NCI-H82 (cell line): ENCODE results near the gene FAM13A.
"Not testable (repeated sequence)": the region's sequence is repeated elsewhere in the genome, so short reads cannot be mapped to it uniquely, and the experiment has no call there.

Experiments used
- DNase-seq: peaks from one replicate; lab custom pipeline; 2025; lab: John Stamatoyannopoulos, UW

FAM13A gene

DNA sequence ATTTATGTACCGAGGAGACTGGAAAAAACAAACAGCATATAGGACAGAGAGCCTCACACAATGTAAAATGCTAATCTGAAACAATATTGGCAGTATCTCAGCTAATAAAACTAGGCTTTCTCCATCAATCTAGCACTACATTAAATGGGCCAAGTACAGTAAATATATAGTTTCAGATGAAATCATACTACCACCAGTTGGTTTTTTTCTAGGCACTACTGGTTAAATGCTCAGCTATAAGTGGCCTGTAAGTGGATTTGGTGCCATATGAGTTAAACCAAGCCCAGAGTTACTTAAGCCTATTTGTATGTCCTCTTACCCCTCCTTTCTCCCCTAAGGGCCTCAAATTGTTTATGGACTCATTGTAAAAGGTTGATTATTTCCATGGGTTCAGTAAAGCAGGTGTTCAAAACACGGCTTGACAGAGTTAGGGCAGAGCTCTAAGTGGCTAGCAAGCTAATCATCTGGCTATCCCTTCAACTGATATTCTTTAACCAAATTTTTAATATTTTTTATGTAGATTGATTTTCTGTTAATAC is 57.5 kb downstream of the FAM13A start:
- peak; percentile 97 for DNase-seq

DNA sequence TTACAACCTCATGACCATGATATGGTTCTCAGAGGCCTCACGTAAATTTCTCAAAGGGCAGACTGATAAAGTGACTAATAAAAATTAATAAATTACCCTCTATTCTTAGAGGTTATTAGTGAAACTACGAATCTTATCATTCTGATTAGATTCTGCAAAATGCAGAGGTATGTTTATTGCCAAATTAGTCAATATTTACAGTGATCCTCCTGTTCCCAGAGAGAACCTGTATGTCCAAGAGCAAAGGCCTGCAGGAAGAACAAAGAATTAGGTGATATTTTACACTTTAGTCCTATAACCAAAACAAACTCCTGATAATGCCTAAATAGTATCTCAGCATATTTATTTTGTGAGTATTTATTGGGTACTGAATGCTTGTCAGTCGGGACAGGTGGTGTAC is 58.1 kb downstream of the FAM13A start:
- no peak for DNase-seq

DNA sequence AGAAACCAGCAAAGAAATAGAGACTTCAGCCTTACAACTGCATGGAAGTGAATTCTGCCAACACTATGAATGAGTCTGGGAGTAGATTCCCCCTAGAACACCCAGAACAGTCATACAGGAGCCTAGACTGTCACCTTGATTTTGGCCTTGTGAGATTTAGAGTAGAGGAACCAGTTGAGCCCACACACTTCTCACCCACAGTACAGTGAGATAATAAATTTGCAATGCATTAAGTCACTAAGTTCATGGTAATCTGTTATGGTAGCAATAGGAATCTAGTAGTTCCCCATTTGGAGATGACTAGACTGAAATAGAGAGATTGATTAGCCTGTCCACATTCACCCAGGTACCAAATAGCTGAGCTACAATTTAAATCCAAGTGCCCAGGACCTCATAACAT is 59.0 kb downstream of the FAM13A start:
- no peak for DNase-seq

DNA sequence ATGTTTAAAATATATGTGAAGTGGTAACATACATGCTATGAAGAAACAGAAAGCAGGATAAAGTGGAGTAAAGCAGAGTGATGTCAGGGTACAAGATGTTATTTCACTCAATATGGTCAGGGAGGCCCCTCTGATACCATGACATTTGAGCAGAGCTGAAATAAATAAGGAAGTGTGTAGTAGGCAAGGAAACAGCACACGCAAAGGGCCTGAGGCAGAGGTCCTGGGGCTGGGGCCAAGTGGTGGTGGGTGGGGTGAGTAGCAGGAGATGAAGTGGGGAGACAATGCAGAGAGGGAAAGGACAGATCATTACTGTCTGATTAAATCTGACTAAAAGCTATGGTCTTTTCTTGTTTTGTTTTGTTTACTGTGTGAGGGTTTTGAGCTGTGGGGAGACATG is 61.1 kb downstream of the FAM13A start:
- DNase-seq = no peak

DNA sequence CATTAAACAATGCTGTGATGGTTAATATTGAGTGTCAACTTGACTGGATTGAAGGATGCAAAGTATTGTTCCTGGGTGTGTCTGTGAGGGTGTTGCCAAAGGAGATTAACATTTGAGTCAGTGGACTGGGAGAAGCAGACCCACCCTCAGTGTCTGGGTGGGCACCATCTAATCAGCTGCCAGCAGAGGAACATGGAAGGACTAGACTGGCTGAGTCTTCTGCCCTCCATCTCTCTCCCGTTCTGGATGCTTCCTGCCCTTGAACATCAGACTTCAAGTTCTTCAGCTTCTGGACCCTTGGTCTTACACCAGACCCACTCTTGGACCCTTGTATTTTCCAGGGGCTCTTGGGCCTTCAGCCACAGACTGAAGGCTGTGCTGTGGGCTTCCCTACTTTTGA is 61.7 kb downstream of the FAM13A start:
- not testable (repeated sequence) for DNase-seq

DNA sequence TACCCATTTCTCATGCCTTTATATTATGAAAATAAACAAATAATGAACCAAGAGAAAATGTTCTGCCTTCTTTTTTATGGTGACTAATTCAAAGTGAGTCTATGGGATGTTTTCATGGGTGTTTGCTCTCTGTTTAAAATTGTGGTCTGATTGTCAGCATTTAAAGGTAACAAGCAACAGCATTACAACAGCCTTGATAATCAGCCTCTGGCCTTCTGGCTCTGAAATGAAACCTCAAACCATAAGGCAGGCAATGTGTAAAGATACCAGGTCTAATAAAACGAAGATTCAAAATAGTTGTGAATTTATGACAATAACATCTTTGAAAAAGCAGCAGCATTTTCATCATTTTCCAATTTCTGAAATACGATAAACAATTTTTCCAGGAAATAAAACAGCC is 63.7 kb downstream of the FAM13A start:
- DNase-seq = no peak

DNA sequence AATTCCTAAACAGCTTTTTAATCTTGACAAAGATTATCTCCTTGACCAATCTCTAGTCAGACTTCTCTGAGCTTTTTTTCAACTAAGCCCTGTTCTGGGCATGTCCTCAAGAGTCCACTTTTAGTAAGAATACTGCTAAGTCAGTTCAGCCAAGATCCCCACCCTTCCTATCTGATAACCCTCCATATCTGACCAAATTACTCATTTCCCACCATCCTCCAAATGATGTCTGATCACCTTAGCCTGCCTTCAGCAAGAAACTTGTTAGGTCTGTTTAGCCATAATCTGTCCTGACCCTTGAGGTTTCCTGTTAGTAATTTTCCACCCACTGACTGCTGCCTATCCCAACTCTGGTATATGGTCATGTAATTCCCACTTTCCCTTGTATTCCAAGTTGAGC is 65.2 kb downstream of the FAM13A start:
- DNase-seq = peak; percentile 54

DNA sequence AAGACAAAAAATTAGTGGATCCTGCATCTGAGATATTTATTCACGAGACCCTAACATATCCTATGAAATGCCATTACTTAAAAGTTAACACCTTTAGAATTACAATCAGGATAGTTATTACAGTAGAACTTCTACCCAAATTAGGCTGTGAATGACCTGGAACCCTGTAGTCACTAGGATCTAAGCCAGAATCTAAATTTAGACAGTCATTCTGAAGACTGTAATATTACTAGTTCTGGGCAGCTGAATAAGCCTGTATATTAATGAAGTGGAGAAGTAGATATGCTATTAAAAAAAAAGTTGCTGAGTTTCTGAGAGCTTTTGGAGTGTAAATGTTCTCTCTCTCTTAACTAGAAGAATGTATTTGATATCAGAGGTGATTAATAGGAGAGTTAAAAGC is 67.0 kb downstream of the FAM13A start:
- no peak for DNase-seq

DNA sequence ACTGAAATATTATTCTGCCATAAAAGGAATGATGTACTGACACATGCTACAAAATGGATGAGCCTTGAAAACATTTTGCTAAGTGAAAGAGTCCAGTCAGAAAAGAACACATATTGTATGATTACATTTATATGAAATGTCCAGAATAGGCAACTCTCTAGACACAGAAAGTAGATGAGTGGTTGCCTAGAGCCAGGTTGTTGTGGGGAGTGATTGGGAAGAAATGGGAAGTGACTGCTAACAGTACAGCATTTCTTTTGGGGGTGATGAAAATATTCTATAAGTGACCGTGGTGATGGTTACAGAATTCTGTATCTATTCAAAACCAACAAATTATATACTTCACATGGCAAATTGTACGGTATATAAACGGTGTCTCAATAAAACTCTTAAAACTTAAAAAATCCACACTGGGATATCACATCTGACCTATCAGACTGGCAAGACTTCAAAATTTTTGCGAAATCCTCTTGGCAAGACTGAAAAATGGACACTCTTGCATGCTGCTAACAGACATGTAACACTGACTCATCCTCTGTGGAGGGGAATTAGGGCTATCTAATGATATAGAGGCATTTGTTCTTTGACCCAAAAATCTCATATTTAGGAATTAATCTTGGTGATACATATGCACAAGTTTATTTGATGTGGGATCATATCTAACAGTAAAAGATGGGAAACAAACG is 71.8 kb downstream of the FAM13A start:
- DNase-seq = no peak

DNA sequence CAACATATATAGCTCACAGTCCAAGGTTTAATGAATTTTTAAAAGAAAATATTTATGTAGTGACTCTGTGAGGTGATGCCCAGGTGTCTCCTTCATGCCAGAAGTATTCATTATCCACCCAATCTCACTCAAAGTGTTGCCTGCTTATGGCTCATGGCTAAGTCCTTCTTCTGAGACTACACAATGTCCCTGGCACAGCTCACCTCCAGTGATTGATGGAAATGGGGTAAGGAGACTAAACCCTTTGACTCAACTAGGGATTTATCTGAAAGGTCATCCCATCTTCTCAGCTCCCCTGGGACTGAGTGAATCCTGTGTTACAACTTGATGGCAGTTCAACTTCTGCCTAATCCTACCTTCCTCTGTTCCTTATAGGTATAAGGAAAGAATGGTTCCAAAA is 74.2 kb downstream of the FAM13A start:
- DNase-seq = peak; percentile 96

DNA sequence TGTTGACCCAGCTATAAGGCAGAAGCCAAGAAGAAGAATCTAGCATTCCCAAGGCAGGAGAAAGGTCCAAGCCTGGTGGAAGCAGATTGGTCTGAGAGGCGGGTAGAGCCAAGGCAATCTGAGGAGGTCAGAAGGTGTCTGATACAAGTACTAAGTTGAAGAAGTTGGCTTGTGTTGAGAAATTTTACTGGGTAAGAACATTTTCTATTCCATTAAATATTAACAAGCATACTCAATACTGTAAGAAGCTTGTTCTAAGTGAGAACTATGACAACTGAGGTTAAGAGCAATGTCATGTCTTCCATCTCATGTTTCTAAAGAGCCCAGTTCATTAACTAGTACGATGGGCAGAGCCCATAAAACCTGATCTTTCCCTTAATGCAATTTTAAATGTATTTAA is 75.0 kb downstream of the FAM13A start:
- DNase-seq = no peak

DNA sequence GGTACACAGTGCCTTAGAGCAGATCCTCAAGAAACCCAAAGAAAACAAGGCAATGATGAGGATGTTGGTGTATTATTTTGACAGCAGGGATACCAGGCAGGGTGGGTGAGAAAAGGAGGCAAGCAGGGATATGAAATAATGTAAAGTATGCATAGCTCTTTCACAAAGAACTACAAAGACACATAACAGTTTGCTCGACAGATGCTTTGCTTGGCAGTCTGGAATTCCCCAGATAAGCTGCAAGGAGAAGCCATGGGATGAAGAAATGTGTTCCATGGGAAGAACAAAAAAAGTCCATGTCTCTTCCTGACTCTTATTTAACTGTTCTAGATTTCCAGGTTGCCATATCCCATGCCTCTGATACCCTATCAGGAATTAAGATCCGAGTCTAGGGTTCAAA is 75.4 kb downstream of the FAM13A start:
- peak; percentile 49 for DNase-seq

DNA sequence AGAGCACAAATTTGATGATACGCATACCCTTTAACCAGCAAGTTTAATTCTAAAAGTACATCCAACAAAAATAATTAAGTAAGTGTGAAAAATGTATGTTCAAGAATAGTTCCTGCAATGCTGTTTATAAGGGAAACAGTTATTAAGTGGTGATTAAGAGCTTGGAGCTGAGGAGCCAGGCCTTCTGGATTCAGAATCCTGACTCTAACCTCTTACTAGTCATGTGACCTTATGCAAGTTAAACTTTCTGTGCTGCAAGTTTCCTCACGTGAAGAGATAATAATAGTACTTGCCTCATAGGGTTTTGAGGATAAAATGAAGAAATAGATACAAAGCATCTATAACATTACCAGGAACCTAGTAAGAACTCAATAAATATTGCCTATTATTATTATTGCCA is 77.7 kb downstream of the FAM13A start:
- DNase-seq = peak; percentile 45

DNA sequence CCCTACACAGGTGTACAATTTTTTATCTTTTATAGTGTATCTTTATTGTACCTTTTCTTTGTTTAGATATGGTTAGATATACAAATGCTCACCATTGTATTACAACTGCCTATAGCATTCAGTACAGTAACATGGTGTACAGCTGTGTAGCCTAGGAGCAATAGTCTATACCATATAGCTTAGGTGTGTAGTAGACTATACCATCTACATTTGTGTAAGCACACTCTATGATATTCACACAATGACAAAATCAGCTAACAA is 80.3 kb downstream of the FAM13A start:
- DNase-seq = no peak

DNA sequence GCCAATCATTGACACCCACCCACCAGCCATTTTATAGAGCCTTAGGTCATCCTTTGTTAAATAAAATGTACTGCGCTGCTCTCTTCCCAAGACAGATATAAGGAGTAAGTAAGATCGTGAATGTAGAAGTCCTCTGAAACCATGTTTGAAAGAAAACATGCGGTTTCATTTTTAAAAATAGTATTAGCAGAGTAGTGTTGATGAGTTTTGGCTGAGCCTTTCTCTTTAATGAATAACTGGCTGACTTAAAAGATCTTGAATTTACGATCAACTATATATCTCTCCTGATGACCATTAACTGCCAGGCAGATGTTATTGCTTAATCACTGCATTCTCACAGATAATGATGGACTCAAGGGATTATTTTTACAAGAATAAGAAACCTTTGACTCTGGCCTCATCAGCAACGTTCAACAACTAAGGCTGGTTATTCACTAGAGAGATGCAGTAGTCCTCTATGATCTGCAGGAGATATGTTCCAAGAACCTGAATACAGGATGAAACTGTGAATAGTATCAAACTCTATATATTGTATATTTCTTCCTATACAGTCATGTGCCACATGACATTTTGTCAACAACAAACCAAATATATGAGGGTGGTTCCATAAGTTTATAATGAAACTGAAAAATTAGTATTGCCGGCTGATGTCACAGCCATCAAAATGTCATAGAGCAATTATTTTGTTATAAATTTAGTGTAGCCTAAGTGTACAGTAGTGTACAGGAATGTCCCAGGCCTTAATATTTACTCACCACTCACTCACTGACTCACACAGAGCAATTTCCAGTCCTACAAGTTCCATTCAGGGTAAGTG is 80.8 kb downstream of the FAM13A start:
- DNase-seq = peak; percentile 31

DNA sequence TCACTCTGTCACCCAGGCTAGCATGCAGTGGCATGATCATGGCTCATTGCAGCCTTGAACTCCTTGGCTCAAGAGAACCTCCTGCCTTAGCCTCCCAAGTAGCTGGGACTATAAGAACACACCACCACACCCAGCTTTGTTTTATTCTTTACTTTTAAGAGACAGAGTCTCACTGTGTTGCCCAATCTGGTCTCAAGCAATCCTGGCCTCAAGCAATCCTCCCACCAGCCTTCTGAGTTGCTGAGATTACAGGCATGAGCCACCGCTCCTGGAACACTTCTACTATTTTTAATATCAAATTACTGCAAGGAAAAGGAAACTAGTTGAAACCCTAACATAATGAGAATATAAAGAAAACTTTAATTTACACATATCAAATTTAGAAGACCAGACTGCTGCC is 85.4 kb downstream of the FAM13A start:
- DNase-seq = no peak

DNA sequence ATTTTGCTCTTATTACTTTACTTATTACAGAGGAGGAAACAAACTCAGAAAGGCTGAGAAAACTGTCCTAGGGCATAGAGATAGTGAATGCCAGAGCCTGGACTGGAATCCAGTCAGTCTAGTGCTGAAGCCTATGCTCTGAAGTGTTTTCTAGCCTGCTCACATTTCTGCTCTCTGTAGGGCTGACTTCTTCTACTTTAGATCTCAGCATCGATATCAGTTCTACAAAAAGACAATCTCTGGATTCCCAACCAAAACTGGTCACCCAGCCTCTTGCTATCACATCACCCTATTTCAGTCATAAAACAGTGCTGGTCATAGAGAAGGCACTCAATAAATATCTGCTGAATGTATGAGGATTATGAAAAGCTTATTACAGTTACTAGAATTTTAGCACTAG is 87.2 kb downstream of the FAM13A start:
- DNase-seq = no peak

DNA sequence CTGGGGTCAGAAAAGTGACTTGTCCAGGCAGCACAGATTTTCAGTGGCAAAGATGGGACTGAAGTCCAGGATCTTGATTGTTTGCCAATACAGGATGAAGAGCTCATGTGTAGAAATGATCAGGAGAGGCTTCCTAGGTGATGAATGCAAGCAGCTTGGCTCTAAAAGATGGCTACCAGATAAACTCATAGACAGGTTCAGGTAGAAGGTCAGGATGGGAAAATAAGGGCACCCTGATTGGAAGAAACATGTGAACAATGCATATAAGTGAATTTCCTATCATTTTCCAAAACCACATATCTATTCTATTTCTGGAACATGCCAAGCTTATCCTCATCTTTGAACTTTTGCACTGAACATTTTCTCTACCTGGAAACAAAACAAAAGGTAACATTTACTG is 87.7 kb downstream of the FAM13A start:
- DNase-seq = no peak

DNA sequence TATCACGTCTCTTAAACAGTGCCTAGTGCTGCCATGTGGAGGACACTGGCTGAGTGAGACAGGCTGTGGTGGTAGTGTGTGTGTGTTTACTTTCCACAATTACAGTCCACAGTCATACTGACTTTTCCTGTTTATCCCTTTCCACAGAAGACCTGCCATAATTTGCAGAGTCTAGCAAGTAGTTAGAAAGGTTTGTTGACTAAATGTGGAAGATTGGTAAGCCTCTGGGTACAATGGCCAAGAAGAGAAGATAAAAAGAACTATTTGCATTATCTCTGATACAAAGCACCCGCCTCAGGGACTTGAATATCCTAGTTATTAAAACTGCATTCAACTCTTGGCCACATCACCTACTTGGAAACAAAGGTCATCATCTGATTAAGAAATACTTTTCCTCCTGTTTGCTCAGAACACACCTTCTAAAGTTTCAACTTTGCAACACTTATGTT is 89.1 kb downstream of the FAM13A start:
- no peak for DNase-seq

DNA sequence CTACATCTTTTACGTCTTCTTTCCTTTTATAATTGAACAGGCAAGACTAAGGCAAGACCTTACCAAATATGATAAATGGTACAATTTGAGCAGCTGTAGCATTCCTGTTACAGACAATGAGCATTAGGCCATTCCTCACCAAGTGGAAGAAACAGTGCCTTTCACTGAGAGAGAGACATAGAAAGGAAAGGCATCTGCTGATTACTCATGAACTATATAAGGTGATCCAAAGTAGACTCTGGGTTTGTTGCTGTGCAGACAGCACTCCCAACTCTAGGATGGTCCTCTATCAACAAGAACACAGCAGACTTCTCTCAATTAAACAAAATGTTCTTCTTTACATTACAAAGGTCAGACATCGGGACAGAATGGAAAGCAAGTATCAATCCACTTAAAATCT is 91.9 kb downstream of the FAM13A start:
- no peak for DNase-seq

DNA sequence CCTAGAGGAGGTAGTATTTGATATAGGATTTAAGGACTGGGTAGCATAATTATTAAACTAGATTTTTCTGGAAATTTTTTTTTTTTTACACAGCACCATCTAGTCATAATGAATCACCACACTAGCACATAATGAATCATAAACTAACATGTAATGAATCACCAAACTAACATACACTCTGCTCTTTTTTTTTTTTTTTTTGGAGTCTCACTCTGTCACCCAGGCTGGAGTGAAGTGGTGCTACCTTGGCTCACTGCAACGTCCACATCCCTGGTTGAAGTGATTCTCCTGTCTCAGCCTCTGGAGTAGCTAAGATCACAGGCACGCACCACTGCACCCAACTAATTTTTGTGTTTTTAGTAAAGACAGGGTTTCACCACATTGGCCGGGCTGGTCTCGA is 92.5 kb downstream of the FAM13A start:
- no peak for DNase-seq

DNA sequence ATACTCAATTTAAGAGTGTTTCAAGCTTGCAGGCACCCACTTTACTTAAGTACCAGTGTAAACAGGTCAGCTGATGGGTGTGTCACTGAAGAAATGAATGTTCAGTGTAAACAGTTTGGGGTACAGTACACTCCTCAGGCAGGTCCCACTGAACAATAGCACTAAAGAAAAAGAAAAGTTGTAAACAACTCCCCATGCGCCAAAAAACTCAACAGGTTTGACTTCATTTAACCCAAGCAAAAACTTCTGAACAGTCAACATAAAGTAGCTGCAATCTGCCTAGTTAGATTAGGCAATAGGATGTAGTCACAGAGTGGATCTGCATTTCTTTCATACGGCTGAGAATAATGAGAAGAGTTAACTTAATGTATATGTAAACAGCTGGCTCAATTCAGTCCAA is 93.2 kb downstream of the FAM13A start:
- no peak for DNase-seq

DNA sequence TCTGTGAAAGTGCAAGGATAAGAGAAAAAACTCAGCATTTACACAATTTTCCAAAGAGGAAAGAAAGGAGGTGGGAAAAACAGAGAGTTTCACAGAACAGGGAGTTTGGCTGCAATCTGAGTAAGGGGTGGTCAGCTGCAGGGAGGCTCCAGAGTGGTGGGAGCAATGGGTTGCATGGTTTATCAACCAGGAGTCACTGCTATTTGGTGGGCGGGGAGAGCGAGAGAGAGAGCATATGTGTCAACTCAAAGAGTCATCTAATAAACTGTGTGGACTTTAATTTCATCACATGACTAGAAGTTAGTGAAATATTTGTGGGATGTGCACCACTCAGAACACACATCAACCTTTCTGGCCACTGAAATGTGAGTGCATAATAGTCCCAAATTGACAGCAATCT is 94.6 kb downstream of the FAM13A start:
- no peak for DNase-seq

DNA sequence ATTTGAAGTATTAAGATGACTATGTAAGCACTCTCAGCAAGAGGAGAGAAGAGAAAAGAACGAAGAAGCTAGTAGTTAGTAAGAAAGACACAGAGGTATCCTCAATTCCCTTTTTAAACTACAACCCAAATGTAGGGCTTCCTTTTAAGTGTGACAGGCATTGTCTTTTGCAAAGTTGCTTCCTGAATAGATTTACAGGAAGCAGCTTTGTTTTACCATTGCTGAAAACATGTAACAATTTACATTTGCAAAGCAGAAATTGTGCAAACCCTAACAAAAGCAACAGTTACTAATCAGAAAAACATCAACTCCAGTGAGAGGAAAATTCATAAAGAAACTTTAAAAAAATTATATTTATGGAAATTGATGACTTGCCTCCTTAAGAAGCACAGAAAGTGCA is 96.4 kb downstream of the FAM13A start:
- DNase-seq = no peak
